HUES64 (cell line): ENCODE data around the gene ARHGEF25.
"Not testable (repeated sequence)": the region's sequence is repeated elsewhere in the genome, so short reads cannot be mapped to it uniquely, and the experiment has no call there.

Experiments used
- H3K27ac ChIP-seq: 2 replicates; pipeline ENCODE4 v1.7.0; 2013; ENCODE audit warnings: low read depth, low read length, inconsistent platforms
- H3K27me3 ChIP-seq: 2 replicates; pipeline ENCODE4 v1.6.1; 2013; ENCODE audit warnings: mild to moderate bottlenecking, low read length; ENCODE audit not compliant: insufficient read depth
- H3K36me3 ChIP-seq: 2 replicates; pipeline ENCODE4 v1.6.1; 2013; ENCODE audit warnings: mild to moderate bottlenecking, low read length; ENCODE audit not compliant: insufficient read depth
- H3K4me1 ChIP-seq: 2 replicates; pipeline ENCODE4 v1.6.1; 2013; ENCODE audit warnings: mild to moderate bottlenecking, low read length, moderate library complexity; ENCODE audit not compliant: insufficient read depth
- H3K4me3 ChIP-seq: 2 replicates; pipeline ENCODE4 v1.5.1; 2013; ENCODE audit warnings: mild to moderate bottlenecking, low read length, moderate library complexity
- H3K9ac ChIP-seq: 2 replicates; pipeline ENCODE4 v1.6.1; 2013; ENCODE audit warnings: mild to moderate bottlenecking, low read depth, low read length
- H3K9me3 ChIP-seq: 2 replicates; pipeline ENCODE4 v1.6.1; 2013; ENCODE audit warnings: low read depth, low read length; ENCODE audit not compliant: insufficient read depth
- WGBS: fragments of 150-250, 120-280 bp; methylation state at CpG from one replicate; pipeline ENCODE4 v1.1.7; 2013; ENCODE audit warnings: missing lambda C conversion rate; 5-methylcytosine and 5-hydroxymethylcytosine counted together

Gene ARHGEF25

DNA sequence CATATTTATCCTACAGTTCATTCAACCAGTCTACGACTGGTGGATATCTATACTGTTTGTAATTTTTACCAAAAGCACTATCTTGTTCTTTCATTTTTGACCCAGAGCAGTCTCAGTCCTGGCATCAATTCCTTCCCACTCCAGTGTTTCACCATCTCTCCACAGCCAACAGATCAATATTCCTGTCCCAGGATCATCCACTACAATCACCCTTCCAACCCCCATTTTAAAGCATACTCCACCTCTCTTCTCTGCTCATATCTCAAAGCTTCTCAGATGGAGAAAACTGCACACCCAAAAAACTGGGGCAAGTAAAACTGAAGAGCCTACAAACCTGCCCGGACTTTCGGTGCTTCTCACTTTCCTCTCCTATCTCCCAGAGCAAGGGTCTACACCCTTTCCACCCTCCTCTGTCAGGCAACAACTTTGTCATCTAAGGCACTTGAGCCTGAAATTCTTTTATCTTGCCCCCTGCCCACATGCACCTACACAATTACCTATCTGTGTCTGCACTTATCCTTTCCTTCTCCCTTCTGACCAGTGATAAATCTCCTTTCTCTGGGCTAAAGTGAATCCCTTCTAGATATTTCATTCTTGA, 24.3 kb upstream of the ARHGEF25 start:
- H3K4me1 ChIP-seq = peaks cover 6% of the 10 kb centered on the region; the same call in 1 of the 2 replicates
- 96% methylated on average over 3 of the region's 3 CpGs for WGBS
- peaks cover 5% of the 10 kb centered on the region for H3K36me3 ChIP-seq
- H3K9ac ChIP-seq = no peak overlapping the region
- H3K27me3 ChIP-seq = peaks cover 9% of the 10 kb centered on the region
- H3K4me3 ChIP-seq = no peak overlapping the region
- no peak overlapping the region for H3K27ac ChIP-seq
- H3K9me3 ChIP-seq = no peaks in the 10 kb centered on the region

DNA sequence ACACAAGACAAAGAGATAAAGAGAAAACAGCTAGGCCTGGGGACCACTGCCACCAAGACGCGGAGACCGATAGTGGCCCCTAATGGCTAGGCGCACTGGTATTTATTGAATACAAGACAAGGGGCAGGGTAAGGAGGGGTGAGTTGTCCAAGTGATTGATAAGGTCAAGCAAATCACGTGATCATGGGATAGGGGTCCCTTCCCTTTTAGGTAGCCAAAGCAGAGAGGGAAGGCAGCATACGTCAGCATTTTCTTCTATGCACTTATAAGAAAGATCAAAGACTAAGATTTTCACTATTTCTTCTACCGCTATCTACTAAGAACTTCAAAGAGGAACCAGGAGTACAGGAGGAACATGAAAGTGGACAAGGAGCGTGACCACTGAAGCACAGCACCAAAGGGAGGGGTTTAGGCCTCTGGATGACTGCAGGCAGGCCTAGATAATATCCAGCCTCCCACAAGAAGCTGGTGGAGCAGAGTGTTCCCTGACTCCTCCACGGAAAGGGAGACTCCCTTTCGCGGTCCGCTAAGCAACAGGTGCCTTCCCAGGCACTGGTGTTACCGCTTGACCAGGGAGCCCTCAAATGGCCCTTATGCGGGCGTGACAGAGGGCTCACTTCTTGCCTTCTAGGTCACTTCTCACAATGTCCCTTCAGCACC, 22.2 kb upstream of the ARHGEF25 start:
- peaks cover 11% of the 10 kb centered on the region; the same call in 1 of the 2 replicates for H3K4me1 ChIP-seq
- 93% methylated on average over 15 of the region's 15 CpGs for WGBS
- H3K9me3 ChIP-seq = not testable (repeated sequence)

DNA sequence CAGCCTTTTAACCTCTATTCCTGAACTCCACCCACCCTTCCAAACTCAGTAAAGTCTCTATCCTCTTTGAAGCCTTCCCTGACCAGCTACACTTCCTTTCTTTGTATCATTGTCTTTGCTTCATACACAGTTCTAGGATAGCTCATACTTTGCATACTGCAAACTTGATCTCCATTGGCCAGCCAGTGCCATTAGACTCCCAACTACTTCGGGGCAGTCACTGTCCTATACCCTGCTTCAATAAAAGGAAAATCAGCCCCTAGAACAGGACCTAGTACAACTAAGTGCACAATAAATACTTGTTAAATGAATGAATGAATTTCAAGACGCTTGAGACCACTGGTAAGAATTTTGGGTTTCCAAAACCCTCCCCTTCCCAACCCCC, 20.8 kb upstream of the ARHGEF25 start:
- peaks cover 7% of the 10 kb centered on the region for H3K36me3 ChIP-seq
- peaks cover 9% of the 10 kb centered on the region for H3K27me3 ChIP-seq
- H3K4me1 ChIP-seq = peaks cover 11% of the 10 kb centered on the region; the same call in 1 of the 2 replicates
- H3K4me3 ChIP-seq = peak overlapping the region; percentile 87
- 13% methylated on average over 2 of the region's 2 CpGs for WGBS
- H3K9me3 ChIP-seq = no peaks in the 10 kb centered on the region
- peak overlapping the region; percentile 74 for H3K9ac ChIP-seq
- H3K27ac ChIP-seq = peak overlapping the region; percentile 92

More for the DNA sequence above, 22.2 kb upstream of the ARHGEF25 start:
- H3K27me3 ChIP-seq, H3K27ac ChIP-seq, H3K36me3 ChIP-seq, H3K9ac ChIP-seq, H3K4me3 ChIP-seq: not testable (repeated sequence)

DNA sequence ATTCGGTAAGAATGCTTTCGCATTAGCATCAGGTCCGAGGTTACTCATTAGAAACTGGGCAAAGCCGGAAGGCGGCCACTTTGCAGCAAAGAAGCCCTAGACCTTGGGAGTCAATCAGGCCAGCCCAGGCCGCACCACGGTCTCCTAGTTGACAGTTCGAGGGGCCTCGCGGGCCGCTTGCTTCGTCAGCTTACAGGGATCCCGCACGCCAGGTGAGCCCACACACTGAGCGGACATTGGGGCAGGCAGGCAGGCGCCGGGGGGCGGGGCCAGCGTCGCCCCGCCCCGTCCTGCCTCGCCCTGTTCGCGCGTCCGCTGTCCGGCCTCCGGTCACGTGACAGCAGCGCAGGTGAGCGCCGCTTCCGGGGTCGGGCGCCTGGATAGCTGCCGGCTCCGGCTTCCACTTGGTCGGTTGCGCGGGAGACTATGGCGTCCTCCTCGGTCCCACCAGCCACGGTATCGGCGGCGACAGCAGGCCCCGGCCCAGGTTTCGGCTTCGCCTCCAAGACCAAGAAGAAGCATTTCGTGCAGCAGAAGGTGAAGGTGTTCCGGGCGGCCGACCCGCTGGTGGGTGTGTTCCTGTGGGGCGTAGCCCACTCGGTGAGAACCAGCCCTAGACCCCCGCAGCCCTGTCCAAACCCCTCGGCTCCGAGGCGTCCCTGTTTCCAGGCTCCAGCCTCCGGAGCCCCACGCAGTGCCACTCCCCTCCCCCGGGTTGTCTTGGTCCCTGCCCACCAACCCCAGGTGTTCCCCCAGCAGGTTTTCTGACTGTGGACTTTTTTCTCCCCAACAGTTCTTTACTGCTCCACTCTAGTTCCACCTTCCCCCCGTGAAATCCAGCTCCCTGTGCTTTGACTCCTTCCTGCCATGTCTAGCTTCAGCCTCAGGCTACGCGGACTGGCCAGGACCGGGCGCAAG, 20.1 kb upstream of the ARHGEF25 start, which contains the start of gene PIP4K2C:
TSS of gene PIP4K2C (plus strand) at position 329 of the 918 bp plus-strand sequence. CDS start at position 427, 98 bp downstream.
- peak within 1 kb of the TSS; percentile 74 for H3K9ac ChIP-seq
- whole genome bisulfite sequencing = under 1% methylated on average over 69 of the region's 69 CpGs
- H3K27me3 ChIP-seq = peaks cover 9% of the 10 kb centered on the region
- H3K9me3 ChIP-seq = no peaks in the 10 kb centered on the region
- peaks cover 11% of the 10 kb centered on the region; the same call in 1 of the 2 replicates for H3K4me1 ChIP-seq
- peak within 1 kb of the TSS; percentile 92 for H3K27ac ChIP-seq
- peak within 1 kb of the TSS; percentile 87 for H3K4me3 ChIP-seq
- peaks cover 13% of the 10 kb centered on the region for H3K36me3 ChIP-seq

DNA sequence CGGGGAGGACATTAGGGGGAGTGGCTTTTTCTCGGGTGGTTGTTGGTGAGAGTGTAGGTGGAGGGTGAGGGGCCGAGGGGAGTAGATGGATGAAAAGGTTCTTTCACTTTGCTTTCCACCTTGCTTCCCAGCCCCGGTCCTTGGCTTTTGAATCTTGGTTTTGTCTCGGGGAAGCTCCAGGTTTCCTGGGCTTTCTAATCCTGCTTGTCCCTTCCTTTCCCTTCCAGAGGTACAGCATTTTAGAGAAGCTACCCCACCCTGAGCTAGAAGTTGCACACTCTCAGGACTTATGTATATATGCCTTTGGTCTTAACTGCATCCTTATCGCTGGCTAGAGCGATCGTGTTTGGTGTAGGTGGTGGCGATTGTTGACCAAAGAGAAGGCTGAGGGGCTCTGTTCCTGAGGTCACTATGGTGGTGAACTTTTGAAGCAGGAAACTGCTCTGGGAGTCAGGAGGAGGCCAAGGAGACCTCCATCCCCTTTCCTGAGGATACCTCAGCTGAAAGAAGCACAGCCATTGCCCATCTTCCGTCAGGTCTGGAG, 19.4 kb upstream of the ARHGEF25 start:
- Histone ChIP-seq H3K9me3 (no peaks in the 10 kb centered on the region), H3K27ac (no peak overlapping the region), H3K9ac (peak overlapping the region; percentile 70), H3K36me3 (peaks cover 18% of the 10 kb centered on the region), H3K4me3 (peak overlapping the region; percentile 87), H3K4me1 (peaks cover 11% of the 10 kb centered on the region; the same call in 1 of the 2 replicates), H3K27me3 (peaks cover 9% of the 10 kb centered on the region)
- WGBS = 34% methylated on average over 10 of the region's 10 CpGs

DNA sequence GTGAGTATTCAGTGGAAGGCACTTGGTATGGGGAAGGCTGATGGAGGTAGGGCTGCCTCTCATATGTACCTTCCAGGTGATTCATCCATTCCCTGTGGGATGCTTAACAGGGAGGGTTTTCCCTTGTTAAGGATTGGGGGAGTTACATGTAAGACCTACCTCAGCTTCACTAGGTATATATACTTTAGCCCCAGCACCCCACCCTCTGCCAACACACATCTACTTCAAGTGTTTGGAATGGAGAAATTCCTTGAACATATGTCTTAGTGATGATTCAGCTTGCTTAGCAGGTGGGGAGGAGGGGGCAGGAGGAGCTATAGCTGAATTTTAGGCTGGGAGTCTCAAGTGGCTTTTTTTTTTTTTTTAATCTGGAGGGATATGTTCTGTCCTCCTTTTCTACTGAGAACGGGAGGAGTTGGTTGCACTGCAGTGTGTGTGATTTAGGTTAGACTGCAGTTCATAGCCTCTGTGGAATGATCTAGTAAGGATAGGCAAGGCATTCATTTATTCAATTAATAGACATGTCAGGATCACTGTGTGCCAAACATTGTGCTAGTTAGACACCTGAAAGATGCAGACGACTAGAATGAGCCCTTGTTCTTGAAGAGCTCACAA, 18.6 kb upstream of the ARHGEF25 start:
- Histone ChIP-seq H3K27ac (no peak overlapping the region), H3K4me3 (peak overlapping the region; percentile 87)
- WGBS = 77% methylated on average over 2 of the region's 2 CpGs

DNA sequence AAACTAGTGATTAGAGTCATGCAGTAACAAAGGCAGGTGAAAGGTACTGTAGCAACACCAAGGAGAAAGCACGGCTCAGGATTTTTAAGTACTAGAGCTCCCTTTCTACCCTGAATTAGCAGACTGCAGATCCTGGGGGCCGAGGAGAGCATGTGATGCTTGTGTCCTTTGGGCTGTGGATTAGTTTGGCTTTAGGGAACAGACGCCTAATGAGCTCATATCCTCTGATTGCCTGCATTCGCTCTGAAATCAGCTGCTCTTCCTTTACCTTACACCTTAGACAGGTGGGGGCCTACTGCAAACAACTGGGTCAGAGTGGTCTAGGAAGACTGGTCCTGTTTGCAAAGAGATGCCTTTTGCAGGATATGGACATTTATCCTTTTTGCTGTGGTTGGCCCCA, 18.0 kb upstream of the ARHGEF25 start:
- H3K27ac ChIP-seq = no peak overlapping the region
- no peaks in the 10 kb centered on the region for H3K9me3 ChIP-seq
- H3K27me3 ChIP-seq = peaks cover 2% of the 10 kb centered on the region
- H3K4me1 ChIP-seq = peaks cover 11% of the 10 kb centered on the region; the same call in 1 of the 2 replicates
- WGBS = 95% methylated on average over 4 of the region's 4 CpGs
- no peak overlapping the region for H3K9ac ChIP-seq
- H3K4me3 ChIP-seq = no peak overlapping the region
- H3K36me3 ChIP-seq = peaks cover 25% of the 10 kb centered on the region

More for the DNA sequence above, 18.6 kb upstream of the ARHGEF25 start:
- H3K9ac ChIP-seq = no peak overlapping the region
- H3K4me1 ChIP-seq = peaks cover 11% of the 10 kb centered on the region; the same call in 1 of the 2 replicates
- H3K36me3 ChIP-seq = peaks cover 25% of the 10 kb centered on the region
- no peaks in the 10 kb centered on the region for H3K9me3 ChIP-seq
- H3K27me3 ChIP-seq = peaks cover 6% of the 10 kb centered on the region

DNA sequence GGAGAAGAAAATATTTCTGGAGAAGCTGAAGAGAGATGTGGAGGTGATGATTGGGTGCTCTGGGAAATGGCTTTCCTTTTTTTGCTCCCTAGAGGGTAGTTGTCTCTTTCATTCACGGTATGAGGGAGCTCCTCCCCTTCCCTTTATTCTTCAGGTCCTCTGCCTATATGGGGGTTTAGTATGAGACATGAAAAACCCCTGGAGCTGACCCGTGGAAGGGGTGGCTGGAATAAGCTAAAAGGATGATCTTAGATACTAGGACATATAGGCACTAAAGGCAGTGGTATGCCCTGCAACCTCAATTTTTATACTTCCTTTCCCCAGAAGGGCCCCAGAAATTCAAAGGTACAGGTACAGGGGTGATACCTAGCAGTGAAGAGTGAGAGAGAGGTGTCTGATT, 10.8 kb upstream of the ARHGEF25 start:
- Histone ChIP-seq H3K27me3 (no peaks in the 10 kb centered on the region), H3K9ac (no peak overlapping the region), H3K27ac (no peak overlapping the region), H3K9me3 (no peaks in the 10 kb centered on the region), H3K4me3 (no peak overlapping the region), H3K4me1 (peaks cover 9% of the 10 kb centered on the region), H3K36me3 (peaks cover 55% of the 10 kb centered on the region)
- WGBS = 100% methylated on average over 1 of the region's 2 CpGs

DNA sequence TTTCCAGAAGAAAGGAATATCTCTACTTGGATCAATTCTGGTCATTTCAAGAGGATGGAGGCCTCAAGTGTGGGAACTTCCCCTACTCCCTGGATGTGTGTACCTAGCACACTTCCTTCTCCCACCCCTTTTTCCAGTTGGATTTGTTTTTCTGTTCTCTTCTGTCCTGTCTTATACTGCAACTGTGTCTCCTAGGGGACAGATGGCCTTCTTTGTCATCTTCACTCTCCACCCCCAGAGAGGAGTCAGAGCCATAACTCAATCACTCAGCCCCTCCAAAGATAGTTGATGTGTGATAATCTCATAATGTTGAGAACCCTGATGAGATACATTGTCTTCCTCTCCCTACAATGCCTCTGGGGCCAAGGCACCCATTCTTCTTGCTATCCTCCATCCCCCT, 8.7 kb upstream of the ARHGEF25 start:
- Histone ChIP-seq H3K4me1 (peaks cover 14% of the 10 kb centered on the region), H3K4me3 (no peak overlapping the region), H3K36me3 (peaks cover 40% of the 10 kb centered on the region), H3K27ac (no peak overlapping the region), H3K9ac (no peak overlapping the region), H3K27me3 (no peaks in the 10 kb centered on the region), H3K9me3 (no peaks in the 10 kb centered on the region)

DNA sequence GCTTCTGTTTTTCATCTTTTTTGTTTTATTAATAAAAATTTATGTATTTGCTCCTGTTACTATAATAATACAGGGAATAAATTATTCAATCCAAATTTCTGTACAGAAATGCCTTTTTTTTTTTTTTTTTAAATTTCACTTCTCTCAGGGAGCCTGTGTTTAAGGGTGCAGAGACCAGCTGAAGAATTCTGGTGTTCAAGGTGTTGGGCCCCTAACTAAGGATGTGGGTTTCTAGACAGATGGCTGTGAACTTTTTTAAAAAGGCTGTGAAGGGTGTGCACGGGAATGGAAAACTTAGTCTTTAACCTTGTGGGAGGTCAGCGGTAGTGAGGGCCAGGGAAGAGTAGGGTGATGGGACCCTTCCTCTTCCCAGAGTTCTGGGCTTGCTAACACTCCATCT, 7.9 kb upstream of the ARHGEF25 start:
- Histone ChIP-seq H3K27me3 (no peaks in the 10 kb centered on the region), H3K9me3 (no peaks in the 10 kb centered on the region), H3K9ac (no peak overlapping the region), H3K27ac (peak overlapping the region; percentile 25; the same call in 1 of the 2 replicates), H3K4me1 (peaks cover 14% of the 10 kb centered on the region), H3K4me3 (peak overlapping the region; percentile 76; the same call in 1 of the 2 replicates), H3K36me3 (peaks cover 46% of the 10 kb centered on the region)
- WGBS = 68% methylated on average over 2 of the region's 2 CpGs
